SK-N-DZ (cell line): ENCODE results near the gene MSI2.
A peak's percentile ranks its signal among the peaks of the same experiment; 100 is the strongest.

Source experiments
- DNase-seq: peaks from one replicate; pipeline ENCODE4 v3.0.0-alpha.2; 2015; ENCODE audit warnings: low spot score

Gene MSI2

DNA sequence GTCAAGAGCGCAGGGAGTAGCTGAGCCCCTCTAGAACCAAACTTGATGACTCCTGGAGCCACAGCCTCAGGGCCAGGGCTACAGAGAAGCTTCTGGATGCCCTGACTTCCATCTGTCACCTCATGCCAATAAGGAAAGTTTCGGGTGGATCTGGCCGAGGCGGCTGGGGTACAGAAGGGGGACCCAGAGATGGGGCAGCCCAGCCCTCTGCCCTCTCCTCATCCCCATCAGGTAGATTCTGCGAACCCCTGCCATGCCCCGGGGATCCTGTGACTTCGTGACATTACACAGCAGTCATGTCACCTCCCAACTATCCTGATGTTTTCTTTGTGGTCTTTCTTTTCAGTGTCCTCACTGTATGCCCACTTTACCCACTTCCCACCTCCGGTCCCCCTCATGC is 374.4 kb downstream of the MSI2 start:
- DNase-seq = no peak

DNA sequence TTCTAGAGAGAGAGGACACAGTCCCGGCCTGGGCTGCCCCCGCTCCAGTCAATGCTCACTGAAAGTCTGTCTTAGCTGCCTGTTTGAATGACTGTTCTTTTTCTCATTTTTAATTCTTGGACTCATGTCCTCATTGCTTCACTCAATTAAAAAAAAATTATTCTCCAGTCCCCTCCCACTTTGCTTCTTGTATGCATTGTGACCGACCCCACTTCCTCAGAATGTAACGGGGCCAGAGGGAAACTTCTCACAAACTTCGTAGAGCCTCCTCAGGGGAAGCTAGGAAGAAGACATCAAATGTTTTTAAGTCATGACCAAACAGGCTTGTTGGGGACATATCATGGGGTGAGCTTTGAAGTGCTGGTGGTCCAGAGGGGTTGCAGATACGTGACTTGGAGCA is 375.5 kb downstream of the MSI2 start:
- DNase-seq = no peak

DNA sequence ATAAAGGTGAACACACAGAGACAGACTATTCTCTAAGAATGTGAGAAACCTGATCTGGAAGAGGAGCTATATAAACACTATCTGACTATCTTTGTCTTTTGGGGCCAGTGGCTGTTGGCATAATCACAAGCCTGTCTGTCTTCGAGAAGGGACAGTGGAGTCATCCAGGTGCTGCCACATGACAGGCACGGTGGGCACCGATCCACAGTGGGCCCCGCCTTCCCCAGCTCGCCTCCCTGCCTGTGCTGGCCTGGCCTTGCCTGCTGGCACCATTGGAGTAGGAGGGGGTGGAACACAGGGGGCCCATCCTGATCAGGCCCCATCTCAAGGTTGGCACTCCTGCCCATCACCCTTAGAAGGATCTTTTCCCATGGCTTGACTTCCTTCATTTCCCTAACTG is 376.0 kb downstream of the MSI2 start:
- no peak for DNase-seq

DNA sequence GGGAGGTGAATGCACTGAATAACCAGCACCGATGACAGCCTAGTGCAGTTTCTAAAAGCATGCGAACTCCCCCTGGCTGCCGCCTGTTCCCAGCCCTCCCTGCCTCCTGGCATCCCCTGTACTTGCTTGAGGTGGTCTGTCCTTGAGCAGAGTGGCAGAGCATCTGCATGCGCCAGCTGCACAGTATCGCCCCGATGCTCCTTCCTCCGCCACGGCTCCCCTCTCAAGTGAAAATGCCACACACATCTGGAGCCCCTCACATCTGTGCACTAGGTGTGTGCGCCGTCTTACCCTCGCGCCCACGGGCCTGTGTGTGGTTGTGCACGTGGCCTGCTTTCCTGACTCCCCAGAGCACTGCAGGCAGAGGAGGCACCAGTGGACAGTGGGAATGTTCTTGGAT is 376.9 kb downstream of the MSI2 start:
- DNase-seq = no peak

DNA sequence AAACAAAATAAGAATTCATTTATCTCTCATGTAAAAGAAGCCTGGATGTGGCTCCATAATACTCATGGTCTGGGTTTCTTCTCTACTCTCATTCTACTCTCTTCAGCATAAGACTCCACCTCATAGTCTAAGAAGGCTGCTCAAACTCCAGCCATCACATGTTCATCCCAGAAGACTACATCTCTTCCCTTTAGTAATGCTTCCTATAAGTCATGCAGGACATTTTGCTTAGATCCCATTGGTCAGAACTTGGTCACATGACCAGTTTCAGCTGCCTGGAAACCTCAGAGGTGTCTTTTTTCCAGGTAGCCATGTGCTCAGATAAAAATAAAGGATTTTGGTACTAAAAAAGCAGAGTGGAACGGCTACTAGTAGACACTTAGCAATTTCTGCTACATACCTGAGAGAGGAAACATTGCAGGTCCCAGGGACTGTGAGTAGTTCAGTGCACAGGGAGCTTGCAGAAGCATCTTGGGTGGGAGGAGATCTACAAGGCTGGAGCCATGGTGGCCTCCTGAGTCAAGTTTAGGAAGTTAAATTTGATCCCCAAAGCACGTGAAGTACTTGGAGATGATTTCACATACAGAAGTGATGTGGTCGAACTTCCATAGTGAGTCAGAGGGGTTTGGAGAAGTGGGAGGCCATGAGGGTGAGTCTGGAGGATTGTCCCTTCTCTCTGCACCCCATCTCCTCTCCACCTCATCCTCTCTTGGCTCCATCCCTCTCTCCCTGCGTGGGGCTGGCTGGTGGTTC is 378.6 kb downstream of the MSI2 start:
- DNase-seq = no peak

DNA sequence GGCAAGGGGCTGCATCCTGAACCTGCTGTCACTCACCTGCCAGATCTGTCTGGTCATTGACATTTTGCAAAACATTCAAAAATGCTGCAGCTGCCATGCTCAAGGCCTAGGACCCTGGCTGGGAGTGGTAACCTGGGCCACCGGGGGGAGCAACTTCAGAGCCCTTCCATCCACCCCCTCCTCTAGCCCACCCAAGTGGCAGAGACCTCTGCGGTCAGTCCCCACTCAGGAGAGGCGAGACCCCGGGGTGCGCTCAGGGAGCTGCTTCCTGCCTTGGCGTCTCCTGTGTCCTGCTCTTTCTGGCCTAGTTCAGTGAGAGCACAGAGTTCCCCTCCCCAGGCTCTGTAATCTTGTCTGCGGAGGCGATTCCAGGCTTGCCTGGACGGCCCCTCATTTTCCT is 380.0 kb downstream of the MSI2 start:
- DNase-seq = no peak

DNA sequence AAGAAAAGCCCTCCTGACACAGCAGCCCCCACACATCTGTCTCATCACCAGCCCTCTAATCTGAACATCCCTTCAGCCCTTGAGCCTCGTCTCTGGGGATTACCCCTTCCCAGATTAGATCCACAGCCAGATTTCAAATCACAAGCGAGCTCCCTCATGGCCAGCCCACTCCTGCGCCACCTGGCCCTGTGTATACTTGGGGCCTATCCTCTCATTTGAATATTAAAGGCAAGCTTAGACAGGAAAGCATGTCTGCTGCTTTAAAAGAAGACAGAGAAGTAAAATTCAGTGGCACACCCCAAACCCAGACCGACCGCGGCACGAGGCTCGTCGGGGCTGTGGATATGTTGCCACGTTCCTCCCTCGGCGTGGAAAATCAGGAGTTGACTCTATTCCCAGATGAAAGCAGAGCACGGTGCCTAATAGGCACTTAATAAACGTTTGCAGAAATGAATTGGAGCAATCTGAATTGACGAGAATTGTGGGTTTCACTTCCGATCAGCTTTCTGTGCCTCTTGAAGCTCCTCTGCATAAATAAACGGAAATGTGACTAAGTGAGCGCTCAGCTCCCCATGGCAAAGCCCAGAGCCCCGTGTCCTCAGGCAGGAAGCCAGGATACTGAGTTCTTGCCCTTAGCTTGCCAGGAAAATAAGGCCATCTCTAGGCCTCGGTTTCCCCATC is 380.8 kb downstream of the MSI2 start:
- peak; percentile 71 for DNase-seq

DNA sequence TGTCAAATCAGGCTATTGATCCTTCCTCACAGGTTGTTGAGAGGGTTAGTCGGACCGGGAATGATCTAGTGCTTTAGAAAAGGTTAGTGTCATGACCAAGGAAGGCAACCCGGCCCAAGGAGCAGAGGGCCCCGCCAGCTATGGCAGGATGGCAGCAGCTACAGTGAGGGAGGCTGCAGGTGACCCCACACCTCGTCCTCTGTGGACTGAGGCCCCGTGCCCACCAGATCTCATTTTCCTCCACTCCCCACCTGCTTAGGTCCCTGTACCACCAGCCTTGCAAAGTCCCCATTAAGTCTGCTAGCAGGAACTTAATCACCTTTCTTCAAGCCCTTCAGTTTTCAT is 381.3 kb downstream of the MSI2 start:
- DNase-seq = no peak

DNA sequence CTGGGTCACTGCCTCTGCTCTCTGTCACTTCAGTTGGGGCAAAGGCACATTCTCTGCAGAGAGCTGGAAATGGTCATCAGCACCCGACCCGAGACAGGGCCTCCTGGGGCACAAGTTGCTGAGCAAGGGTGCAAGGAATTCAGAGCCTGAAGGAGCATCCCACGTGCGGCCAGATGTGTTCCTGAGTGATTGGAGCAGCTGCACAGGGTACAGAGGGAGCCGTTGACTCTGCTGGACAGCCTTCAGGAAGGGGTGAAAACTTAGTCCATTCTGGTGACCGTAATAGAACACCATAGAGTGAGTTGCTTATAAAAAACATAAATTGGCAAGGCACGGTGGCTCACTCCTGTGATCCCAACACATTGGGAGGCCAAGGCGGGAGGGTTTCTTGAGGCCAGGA is 382.0 kb downstream of the MSI2 start:
- DNase-seq = no peak

DNA sequence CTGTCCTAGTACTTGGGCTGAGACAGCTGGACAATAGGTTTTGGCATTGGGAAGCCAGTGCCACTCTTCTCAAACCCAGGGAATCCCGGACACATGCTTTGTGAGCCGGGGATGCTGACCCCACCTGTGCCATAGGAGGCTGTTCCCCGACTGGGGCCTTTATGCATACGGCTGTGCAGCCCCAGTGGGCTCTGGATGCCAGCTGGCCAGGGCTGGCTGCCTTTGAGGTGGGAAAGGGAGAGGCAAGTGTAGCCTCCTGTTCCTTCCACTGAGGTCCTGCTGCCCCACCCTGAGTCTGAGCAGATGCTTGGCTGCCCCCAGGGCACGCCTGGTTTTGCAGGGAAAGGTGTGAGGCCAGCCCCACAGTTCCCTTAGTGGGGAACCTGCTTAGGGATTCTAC is 383.1 kb downstream of the MSI2 start:
- no peak for DNase-seq

DNA sequence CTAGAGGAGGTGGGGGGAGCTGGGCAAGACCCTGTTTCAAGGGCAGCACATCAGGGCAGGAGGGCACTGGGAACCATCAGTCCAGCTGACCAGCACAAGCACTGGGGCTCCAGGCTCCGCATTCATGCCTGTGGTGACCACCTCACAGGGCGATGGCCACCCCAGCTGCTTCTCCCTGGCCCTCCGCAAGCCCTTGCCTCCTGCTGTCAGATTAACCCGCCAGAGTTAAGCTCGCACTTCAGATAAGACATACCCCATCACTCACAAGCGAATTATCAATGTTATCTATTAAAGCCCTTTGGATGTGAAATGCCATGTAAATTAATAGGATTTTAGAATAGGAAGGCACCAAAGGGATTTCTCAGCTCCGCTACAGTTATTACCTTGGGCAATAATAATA is 383.8 kb downstream of the MSI2 start:
- no peak for DNase-seq

DNA sequence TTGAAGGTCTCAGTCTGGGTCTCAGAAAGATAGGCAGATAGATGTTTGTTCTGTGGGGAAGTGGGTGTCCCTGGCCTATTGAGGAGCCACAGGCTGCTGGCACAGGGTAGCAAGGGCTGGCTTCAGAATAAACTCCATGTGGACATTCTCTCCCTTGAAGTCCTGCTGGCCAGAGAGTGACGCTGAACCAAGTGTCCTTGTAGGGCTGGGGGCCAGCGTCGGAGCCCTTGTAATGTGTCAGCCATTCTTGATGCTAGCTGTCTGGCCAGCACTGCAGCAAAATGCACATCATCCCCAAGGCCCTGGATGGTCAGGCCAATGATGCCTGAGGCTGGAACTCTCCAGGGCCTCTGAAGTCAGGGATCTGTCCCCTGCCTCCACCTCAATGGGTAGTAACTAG is 385.4 kb downstream of the MSI2 start:
- no peak for DNase-seq

DNA sequence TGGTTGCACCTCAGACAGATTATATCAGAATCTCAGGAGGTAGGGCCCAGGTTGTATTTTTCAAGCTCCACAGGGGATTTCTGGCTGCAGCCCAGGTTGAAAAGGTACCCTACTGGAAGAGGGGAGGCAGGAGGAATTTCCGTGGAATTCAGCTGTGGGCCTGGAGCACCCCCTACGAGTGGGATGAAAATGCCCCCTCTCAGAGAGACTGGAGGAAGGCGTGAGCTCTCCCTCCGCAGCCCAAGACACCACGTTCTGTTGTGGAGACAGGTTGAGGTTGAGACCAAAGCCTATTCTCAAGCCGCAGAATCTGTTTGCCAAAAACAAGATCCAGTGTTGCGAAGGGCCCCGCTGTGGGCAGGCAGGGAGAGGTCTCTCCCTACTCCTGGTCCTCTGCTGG is 386.7 kb downstream of the MSI2 start:
- DNase-seq = no peak

DNA sequence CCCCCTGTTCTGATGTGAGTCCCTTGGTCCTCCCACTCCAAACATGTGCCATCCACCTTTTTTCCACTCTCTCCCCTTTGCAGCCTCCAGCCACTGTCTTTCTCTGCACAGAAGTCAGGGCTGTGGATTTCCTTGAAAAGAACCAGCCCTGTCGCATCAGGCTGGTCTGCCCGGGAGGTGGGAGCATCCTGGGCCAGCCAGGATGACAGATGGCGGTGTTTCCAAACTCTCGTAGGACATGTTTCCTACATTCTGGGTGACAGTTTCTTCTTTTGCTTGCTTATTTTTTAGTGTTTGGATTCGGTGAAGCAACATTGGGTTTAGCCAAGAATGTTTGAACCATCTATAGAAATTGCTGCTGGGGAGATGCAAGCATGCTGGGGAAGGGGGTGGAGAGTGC is 388.0 kb downstream of the MSI2 start:
- no peak for DNase-seq

DNA sequence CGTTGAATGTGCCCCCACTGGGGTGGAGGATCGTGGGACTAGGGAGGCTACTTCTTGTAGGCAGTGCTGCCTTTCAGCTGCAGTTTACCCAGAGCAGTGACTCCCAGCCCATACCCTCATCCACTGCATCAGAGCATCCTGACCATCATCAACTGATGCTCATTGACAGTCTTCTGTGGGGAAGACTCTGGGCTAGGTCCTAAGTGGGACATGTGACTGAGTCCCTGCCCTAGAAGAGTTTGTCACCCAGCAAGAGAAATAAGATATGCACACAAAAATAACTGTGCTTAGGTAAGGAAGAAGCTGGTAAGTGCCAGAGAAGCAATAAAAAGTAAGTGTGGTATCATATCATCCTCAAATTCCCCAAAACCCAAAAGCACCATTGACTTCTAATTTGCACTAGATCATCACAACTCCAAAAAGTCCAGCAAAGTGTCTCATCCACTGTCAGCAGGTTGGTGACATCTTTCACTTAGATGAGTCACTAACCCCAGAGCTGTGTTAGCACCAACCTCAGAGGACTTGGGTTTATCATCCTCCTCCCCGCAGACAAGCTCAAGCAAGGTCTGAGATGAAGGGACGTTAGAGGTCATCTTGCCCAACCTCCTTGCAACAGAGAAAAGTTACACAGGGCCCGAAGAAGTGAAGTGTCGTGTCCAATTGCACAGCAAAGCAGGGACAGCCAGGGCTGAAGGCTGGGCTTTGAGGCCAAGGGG is 389.8 kb downstream of the MSI2 start:
- no peak for DNase-seq

DNA sequence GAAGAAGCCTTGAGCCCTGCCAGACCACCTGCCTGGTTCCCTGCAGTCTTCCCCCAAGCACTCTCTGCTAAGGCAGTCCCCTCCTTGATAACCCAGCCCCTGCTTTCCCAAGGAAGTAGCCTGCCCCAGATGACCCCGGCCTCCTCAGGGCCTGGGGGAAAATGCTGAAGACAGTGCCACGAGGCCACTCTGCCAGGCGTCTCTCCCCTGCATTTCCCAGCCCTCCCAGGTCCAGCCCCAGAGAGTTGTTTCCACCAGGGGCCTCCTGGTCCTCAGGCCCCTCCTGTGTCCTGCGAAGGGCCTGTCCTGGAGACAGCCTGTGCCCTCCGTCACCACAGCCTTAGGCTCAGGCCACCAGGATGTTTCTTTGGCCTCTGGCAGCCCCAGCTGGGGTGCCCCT is 392.4 kb downstream of the MSI2 start:
- no peak for DNase-seq

DNA sequence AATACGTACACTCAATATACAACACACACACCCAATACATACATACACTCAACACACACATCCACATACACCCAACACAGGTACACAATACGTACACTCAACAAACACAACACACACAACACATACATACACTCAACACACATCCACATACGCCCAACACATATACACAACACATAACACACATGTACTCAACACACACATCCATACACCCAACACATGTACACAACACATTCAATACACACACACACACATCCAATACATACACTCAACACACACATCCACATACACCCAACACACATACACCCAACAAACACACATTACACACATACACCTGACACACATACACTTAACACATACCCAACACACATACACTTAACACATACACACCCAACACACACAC is 392.9 kb downstream of the MSI2 start:
- DNase-seq = no peak

DNA sequence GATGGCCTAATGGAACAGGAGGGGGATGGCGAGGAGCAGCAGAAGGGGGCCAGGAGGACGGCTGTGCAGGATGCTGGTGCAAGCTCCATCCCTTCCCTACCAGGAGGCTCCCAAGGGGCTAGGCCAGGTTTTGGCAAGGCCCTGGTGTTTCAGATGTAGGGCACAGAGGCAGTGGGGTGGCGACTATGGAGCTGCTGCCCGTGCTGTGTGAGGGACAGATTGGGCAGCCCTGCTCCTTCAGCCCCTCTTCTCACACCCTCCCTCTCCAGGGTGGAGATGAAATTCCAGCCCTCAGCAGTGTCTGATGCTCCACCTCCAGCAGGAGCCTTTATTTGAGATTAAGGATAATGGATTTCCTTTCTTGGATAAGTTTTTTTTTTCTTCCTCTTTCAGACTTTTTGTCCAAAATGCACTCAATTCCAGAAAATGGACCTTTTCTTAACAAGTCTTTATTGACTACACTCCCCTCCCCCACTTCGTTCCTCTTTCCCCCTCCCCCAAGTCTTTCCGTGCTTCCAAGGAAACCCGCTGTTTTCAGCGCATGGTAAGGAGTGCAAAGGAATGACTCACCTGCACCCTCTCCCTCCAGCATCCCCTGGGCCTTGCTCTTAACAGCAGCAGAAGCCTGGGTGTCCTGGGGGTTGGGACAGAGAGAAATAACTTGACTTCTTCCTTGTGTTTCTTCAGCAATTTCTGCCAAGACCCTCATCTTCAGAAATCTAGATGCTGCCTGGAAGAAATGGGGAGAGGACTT is 393.6 kb downstream of the MSI2 start:
- DNase-seq = no peak

DNA sequence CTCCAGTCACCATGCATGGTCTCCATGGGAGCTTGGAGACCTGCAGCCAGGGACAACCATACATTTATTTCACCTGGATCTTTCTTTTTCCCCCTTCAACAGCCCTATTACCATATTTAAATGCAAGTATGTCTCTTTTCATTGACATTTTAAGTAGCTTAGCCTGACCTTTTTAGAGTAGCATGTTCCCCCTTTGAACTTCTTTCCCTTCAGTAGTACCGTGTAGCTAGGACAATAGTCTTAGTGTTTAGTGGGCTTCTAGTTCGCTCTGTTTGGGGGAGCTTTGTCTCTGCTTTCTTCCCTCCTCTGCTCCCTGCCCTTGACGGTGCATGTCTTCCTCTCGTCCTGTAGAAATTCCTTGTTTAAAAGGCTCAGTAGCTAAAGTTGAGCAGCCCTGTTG is 394.2 kb downstream of the MSI2 start:
- DNase-seq = no peak

DNA sequence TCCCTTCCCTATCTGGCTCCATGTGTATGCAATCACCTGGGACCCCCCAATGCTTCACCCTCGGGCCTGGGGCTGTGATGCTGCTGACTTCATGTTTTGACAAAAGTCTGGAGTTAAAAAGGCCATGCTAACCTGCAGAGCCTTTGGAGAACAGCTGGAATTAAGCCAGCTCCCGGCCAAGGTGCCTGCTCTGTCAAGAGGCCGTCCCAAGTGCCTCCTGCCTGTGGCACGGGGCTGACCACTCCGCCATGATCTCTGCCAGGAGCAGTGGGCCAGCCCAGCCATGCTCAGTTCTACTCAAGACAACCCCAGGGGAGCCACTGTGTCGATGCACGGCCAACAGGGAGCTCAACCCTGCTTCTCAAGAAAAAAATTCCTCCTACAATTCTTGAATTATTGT is 395.1 kb downstream of the MSI2 start:
- DNase-seq = no peak

DNA sequence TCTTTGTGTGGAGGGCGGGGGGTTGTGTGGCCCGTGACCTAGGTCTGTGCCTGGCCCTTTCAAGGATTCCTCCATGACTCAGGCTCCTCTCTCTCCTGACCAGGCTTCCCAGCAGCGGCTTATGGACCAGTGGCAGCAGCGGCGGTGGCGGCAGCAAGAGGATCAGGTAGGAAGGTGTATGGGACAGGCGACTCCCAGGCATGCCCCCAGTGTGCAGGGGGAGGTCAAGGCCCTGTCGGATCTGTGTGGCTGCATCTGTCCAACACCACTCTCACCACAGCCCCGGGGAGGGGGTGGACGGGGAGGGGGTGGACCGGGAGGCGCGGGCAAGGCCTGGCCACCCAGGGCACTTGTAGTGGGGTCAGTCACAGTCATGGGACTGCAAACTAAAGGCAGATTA is 395.7 kb downstream of the MSI2 start:
- no peak for DNase-seq

DNA sequence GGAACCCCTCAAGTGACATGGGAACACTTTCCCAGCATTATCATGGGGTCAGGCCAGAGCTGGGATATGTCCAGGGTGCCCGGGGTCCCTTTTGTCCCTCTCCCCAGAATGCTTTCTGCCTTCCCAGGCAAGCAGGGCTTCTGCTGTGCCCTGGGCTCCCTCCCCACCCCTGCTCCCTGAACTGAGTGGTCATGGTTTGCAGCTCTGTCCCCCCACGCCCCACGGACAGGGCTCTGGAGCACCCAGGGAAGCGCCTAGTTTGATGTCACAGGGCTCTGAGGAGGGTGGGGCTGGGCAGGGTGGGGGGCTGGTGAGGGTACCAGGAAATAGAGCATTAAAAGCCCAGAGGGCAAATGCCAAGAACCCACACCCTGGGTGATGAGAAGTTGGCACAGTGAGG is 396.5 kb downstream of the MSI2 start:
- no peak for DNase-seq
